Stimulated activated CD8-positive, alpha-beta memory T cell treated with anti-CD3 and anti-CD28 coated beads, Interleukin-12 subunit alpha, Interleukin-12 subunit beta, amount 100 ng/mL, for 24 hours (primary cell): ENCODE data around the gene ITPR3.

Experiments used
- DNase-seq: peaks from one replicate; pipeline ENCODE4 v3.0.0-alpha.2; 2020; ENCODE audit errors: extremely low read depth

ITPR3 gene

DNA sequence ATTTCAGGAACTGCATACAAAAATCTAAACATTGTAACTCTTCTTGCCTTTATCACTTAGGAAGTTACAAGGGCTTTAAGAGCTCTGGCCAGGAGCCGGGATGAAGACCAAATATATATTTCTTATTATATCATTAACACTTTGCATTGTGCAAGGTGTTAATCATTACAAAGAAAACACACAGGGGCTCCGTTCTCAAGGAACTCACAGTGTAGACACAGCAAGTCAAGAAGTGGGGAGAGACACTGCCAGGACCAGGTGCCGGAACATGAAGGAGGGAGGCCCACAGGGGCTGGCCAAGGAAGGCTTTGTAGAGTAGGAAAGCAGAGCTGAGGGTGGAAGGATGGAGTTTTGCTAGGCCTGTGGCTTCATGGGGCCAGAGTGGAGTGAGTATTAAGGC is 17.4 kb downstream of the ITPR3 start:
- DNase-seq: no peak

DNA sequence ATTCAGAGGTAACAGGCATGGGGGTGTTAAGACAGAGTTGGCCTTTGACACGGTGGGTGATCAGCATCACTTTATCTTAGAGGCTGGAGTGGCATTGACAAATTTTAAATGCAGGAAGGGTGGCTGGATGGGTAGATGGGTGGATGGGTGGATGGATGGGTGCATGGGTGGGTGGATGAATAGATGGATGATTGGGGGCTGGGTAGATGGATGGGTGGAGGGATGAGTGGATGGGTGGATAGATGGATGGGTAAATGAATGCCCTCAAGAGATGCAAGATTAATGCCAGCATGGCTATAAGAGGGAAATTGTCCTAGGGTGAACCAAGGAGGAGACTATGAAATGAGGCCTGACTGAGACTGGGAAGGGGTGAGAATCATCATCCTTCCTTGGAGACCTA is 18.4 kb downstream of the ITPR3 start:
- DNase-seq: no peak

DNA sequence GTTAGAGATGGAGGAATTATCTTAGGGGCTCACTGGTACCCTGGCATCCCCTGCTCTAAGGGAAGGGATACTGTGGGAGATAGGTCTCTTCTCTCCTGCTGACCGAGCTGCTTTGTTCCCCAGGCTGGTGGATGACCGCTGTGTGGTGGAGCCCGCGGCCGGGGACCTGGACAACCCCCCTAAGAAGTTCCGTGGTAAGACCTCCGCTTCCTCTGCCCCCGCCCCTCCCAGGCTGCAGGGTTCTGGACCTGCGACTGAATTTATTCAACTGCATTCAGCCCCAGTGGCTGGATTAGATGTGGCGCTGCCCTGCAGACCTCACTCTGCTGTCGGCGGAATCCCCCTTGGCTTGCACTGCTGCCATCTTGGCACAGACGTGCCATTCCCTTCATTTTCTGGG is 19.2 kb downstream of the ITPR3 start:
- DNase-seq: no peak

DNA sequence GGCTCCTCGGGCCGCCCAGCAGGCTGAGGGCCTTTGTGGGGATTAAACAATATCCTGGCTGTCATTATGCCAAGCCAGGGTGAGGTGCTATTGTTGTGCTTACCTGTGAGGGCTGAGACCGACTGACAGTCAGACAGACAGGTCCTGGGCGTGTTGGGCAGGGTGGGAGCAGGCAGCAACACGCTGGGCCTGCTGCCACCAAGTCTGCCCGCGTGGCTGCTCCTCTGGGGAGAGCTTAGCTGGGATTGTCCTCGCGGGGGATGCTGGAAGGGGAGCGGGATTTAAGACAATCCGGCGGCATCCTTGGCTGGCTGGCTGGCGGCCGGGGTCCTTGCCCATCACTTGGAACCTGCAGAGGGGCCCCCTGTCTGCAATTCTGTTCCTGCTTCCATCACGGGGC is 20.0 kb downstream of the ITPR3 start:
- no peak for DNase-seq

DNA sequence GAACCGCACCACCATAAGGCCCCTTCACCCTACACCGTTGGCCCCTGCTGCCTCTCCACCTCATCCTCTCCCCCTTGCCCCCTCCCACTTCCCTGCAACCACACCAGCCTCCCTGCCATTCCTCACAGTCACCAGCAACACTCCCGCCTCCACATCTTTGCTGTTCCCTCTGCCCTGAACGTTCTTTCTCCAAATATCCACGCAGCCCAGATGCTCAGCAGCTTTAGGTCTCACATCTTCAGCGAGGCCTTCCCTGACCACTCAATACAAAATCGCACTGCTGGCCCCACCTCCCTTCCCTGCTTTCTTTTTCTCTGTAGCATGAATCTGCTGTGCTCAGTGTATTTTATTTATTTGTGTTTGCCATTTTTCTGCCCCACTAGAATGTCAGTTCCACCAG is 20.5 kb downstream of the ITPR3 start:
- DNase-seq: no peak

DNA sequence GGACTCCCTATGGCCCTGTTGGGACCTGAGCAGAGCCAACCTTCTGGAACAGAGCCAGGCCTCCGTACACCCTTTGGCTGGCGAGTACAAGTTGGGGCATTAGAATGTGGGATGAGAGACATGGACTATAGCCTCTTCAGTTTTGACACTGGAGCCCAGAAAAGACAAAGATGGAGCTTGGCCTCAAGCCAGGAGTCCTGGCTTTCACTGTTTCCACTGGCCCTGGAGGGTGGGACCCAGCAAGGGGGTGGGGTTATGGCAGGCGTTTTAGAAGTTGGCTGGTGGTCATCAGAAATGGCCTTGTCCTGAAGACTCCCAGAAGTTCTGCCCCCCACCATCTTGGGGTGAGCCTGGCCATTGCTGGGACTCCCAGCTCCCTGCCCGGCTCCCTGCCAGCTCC is 21.8 kb downstream of the ITPR3 start:
- DNase-seq: no peak

DNA sequence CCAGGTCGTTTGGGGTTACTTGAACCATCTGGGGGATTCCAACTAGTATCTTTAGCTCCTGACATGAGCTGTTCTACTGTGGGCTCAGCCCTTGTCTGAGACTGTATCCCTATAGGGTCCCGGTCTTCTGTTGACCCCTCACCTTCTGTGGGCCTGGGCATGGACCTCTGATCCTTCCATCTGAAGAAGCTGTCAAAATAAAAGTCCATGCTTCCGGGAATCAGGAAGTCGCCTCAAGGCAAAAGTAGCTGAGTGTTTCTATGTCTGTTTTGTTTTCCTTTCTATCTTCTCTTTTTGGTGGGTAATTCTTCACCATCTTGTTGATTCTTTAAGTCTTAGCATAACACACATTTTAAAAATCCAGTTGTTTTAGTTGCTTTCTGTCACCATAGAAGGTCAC is 30.3 kb downstream of the ITPR3 start:
- no peak for DNase-seq

DNA sequence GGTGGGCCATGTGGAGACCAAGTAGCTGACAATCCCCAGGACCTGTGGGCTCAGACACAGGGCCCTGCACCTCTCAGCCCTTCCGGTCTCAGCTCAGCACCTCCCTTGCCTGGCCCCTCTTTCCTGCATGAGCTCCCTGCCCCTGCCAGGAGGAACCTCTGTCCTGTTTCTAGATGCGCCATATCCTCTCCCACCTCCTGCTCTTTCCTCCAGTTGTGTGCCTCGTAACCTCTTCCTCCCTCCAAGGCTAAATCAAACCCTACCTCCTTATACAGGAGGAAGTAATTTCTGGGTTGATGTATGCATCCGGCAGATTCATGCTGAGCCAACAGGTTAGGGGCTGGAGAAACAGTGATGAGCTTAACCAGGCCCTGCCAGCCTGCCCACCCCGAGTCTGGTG is 30.9 kb downstream of the ITPR3 start:
- no peak for DNase-seq

DNA sequence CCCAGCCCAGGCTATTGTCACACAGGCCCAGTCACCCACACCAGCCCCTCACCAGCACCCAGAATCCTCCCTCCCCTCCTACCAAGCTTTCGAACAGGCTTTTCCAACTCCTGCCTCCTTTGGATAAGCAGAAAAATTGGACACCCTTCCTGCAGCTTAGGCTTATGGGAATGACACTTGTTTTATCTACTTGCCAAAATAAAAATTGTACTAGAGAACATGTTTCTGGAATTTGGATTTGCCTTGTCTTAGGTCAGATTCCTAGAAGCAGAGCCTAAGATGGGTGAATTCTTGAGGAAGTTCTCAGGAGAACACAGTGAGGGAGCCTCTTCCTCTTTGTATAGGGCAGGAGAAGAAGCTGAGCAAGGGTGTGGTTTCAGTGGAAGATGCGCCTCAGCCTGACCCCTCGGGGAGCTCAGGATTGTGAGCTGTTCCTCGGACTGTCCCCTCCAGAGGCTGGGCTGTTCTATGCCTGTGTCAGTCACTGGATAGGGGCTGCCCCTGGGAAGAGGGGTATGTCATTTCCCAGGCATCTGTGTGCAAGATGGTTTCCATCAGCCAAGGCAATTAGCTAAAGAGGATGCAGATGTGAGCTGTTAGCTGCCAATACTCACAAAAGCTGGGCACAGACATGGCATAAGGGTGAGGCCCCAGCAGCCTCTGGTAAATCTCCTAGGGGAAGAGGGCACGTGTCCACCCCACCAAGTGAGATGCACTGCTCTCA is 33.9 kb downstream of the ITPR3 start:
- no peak for DNase-seq

DNA sequence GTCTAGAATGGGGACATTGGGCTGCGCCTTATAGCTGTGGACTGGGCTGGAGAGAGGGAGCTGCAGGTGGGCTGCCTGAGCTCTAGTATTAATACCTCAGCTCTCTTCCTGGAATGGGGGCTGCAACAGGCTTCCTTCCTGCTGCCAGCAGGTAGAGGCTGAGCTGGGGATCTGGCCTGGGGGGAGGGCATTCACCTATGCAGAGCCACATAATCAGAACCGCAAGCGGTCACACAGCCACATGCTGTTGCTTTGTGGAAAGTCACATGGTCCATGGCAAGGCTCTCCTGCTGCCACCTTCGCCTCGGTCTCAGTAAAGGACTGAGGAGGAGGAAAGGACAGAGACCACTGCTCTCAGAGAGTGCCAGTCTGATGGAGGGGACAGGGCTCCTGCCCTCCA is 35.7 kb downstream of the ITPR3 start:
- no peak for DNase-seq

DNA sequence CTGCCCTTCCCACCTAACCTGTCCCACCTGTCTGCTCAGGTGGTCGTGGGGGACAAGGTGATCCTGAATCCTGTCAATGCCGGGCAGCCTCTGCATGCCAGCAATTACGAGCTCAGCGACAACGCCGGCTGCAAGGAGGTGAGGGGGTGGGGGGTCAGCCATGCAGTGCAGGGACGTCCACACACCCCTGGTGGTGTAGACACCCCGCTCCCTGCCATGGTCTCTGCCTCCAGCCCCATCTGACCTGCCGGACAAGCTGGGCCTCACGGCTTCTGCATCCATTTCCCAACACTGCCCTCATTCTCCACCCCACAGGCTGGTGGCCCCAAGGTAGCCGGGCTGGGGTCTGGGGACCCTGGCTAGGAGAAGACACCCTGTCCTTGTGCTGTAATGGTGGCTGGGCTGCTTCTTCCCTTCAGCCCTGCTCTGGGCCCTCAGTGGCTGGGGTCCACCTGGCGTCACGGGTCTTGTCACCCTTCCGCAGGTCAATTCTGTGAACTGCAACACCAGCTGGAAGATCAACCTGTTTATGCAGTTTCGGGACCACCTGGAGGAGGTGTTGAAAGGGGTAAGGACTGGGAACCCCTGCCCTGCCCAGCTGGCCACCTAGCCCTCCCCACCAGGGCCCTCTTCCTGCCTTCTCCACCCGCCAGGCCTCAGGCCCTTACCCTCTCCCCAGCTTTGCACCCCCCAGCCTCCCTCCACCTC is 38.0 kb downstream of the ITPR3 start:
- DNase-seq: no peak

DNA sequence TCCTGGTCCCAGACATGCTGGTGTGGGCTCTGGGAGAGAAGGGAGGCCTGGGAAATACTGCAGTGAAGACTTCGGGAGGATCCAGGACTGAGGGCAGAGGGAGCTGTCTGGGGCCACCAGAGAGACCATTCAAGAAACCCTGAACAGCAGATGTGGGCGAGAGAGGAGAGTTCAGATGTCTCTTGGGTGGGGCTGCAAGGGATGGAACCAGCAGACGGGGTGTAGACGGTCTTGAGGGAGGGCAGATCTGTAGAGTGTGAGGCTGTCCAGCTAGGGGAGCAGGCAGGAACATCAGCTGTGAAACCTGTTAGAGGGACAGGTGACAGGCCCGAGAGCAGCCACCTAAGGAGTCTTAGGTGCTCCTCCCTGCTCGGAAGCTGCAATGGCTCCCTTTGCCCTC is 38.9 kb downstream of the ITPR3 start:
- no peak for DNase-seq

DNA sequence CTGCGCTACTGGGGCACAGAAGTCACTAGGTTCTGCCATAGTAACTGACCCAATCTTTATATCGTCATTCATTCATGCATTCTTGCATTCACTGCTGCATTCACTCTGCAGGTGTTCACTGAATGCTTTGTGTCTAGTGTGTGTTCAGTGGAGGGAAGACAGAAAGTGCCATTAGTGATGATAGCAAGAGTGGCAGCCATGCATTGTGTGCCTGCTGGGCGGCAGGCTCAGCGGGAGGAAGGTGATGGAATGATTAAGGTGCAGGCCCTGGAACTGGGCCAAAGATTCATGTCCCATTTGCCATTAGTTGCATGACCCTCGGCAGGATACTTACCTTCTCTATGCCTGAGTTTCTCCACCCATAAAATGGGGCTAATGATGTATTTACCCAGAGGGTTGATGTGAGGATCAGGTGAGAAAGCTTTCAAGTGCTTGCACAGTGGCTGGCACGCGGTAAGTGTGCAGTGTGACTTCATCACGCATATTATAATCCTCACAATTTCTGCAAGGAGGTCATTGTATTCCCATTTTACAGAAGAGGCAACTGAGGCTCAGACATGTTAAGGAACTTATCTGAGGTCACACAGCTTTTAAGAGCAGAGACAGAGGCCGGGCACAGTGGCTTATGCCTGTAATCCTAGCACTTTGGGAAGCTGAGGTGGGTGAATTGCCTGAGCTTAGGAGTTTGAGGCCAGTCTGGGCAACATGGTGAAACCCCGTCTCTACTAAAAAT is 40.1 kb downstream of the ITPR3 start:
- no peak for DNase-seq

DNA sequence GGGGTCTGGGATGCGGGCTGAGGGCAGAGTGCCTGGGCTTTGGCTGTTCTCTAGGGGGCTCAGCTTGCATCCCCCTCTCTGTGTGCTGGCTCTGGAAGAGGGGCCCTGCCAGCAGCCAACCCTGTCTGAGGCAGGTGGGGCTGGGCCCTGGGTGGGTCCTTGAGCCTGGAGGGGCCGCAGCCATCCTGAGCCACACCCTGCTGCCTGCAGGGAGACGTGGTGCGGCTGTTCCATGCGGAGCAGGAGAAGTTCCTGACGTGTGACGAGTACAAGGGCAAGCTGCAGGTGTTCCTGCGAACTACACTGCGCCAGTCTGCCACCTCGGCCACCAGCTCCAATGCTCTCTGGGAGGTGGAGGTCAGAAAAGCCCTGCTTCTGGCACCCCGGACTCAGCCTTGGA is 41.2 kb downstream of the ITPR3 start:
- no peak for DNase-seq

DNA sequence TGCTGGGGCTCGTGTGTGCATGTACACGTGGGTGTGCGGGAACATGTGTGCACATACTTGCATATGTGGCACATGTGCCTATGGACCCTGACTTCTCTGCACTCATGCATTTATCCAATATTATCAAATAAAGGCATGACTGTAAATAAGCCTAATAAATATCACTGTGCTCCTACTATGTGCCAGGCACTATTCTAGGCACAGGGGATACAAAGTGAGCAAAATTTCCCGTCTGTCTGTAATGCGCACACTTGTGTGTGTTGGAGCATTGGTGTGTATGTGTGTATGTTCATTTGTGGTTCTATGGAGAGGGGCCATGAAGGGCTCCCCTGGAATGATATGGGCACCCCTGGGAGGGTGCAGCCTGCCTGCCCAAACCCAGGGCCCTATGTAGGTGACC is 41.9 kb downstream of the ITPR3 start:
- no peak for DNase-seq

DNA sequence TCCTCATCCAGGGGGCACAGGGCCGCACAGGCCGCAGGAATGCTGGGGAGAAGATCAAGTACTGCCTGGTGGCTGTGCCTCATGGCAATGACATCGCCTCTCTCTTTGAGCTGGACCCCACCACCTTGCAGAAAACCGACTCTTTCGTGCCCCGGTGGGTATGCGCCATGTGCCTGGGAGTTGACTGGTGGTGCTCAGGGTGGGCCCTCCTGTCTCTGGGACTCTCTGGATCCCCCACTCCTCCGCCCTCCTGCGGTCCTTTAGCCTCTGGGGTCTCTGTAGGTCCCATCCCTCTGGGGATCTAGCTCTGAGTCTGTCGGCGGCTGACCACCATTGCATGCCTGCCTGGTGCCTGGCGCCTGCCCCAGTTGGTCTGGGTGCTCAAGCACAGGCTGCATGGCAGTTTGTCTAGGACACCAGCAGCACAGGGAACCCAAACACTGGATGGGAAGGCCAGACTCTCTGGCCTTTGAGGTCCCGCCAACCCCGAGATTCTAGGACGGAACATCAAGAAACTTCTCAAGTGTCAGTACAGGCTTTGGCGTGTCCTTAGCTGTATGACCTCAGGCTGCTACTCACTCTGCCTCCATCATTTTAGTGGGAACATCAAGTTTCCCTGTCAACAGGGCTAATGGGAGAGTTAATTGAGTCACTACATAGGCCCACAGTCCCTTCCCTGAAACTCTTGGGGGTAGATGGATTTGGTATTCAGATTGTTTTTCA is 42.8 kb downstream of the ITPR3 start:
- no peak for DNase-seq

DNA sequence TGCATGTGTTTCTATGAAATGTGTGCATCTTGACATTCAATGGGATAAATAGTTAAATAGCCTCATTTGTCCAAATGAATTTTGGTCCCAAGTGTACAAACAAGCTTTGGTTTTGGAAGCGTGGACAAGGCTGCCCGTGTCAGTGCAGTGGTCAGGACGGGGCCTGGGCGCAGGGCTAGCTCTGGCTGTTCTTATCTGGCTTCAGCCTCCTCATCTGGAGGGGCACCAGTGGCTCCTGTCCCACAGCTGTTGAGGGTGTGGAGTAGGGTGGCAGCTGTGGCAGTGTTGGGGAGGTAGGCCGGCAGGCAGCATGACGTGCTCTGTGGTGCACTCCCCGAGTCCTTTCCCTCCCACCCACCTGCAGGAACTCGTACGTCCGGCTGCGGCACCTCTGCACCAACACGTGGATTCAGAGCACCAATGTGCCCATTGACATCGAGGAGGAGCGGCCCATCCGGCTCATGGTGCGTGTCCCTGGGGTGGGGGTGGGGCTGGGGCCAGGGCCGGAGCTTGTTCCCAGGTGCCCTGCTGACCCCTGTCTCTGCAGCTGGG is 43.5 kb downstream of the ITPR3 start:
- DNase-seq: no peak

DNA sequence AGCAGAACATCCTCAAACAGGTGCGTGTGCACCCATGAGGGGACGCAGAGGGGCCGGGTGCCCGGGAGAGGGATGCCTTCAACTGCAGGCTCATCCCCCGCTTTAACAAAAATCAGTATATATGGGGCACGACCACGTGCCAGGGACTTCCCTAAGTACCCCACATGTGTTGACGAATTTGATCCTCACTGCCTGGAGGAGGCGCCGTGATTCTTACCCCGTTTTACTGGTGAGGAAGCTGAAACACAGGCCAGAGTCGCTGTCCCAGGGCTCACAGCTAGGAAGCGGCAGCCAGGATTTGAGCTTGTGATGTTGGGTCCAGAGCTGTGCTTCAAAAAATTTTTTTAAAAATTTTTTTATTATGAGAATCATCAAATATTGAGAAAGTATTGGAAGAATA is 44.8 kb downstream of the ITPR3 start:
- DNase-seq: no peak

DNA sequence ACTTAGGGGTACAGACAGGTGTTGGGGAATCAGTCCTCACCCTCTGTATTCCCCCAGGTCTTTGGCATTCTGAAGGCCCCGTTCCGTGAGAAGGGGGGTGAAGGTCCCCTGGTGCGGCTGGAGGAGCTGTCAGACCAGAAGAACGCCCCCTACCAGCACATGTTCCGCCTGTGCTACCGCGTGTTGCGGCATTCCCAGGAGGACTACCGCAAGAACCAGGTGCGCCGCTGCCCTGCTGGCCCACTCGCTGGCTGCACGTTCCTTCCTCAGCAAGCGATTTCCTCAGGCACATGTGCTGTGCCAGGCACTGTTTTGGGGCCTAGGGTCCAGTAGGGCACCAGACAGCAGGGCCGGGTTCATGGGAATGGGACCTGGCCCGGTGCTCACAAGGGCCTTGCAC is 46.0 kb downstream of the ITPR3 start:
- DNase-seq: no peak

DNA sequence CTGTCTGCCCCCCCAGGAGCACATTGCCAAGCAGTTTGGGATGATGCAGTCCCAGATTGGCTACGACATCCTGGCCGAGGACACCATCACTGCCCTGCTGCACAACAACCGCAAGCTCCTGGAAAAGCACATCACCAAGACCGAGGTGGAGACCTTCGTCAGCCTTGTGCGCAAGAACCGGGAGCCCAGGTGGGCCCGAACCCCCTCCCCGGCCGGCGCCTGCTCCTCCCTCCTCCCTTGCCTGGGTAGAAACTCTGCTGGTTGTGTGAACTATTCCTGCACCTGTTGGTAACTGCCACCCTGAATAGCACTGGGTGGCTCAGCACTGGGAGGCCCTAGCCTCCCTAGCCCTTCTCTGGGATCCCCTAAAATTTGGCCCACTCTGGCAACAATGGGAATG is 46.7 kb downstream of the ITPR3 start:
- DNase-seq: no peak

DNA sequence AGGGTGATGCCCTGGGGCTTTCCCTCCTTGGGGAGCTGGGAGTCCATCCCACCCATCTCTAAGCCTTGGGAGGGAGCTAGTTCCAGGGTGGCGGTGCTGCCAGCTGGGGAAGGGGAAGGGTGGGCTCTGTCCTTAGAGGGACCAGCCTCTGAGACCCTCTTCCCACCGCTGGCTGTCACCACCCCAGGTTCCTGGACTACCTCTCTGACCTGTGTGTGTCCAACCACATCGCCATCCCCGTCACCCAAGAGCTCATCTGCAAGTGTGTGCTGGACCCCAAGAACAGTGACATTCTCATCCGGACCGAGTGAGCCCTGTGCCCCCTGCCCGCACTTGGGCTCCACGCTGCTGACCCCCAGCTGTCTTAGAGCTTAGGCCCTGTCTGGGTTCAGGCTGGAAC is 47.2 kb downstream of the ITPR3 start:
- DNase-seq: no peak

DNA sequence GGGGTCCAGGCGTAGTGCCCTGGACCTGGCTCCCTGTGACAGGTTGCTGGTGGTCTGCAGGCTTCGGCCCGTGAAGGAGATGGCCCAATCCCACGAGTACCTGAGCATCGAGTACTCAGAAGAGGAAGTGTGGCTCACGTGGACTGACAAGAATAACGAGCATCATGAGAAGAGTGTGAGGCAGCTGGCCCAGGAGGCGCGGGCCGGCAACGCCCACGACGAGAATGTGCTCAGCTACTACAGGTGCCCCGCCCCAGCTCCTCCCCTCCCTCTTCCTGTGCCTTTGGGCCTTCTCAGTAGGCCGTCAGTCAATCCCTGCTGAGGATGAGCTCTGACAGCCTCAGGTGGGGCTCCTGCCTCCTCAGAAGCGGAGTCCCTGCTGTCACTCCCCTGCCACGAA is 47.8 kb downstream of the ITPR3 start:
- no peak for DNase-seq
